Measurements from ENCODE around the gene MT4.

Gene MT4

DNA sequence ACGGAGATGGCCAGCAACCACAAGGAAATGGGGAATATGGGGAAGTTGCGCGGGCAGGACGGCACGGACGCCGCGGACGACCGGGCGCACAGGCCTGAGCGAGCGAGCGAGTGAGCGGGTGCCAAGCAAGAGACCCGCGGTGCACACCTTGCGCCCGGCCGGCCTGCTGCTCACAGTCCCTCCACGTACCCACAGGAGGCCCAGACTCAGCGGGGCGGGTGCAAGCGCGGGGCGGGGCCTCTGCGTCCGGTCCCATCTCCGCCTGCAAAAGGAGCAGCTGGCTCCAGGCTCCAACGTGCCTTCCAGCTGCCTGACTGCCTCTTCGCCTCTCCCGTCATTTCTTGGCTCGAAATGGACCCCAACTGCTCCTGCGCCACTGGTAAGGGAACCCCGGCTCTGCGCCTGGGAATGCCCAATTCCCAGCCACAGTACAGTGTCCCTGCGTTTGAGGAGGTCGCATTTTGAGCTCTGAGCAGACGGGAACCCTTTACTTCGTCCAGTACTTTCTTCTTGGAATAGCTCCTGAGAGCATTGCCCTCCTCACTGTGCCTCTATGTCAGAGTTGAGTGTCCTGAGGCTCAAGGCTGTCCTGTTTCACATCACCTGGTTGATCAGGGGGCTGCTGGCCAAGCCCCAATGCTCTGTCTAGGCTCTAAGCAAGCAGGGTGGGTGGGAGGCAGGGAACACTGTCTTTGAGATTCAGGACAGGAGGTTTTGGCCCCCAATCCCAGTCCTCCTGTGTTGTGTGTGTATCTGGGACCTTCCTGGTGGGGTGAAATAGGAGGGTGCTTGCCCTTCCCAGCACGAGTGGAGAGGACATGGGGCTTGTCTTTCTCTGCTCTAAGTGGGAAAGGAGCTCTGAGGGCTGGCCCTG, 52.6 kb downstream of the MT4 start:
- TF ChIP-seq, protein P1, sequence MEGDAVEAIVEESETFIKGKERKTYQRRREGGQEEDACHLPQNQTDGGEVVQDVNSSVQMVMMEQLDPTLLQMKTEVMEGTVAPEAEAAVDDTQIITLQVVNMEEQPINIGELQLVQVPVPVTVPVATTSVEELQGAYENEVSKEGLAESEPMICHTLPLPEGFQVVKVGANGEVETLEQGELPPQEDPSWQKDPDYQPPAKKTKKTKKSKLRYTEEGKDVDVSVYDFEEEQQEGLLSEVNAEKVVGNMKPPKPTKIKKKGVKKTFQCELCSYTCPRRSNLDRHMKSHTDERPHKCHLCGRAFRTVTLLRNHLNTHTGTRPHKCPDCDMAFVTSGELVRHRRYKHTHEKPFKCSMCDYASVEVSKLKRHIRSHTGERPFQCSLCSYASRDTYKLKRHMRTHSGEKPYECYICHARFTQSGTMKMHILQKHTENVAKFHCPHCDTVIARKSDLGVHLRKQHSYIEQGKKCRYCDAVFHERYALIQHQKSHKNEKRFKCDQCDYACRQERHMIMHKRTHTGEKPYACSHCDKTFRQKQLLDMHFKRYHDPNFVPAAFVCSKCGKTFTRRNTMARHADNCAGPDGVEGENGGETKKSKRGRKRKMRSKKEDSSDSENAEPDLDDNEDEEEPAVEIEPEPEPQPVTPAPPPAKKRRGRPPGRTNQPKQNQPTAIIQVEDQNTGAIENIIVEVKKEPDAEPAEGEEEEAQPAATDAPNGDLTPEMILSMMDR (conservative IDR thresholded peaks at IDR 0.05; ENCODE audit: control insufficient read depth, insufficient read depth, low read depth, low read length) = no peak
- peak; percentile 79 for DNase-seq (ENCODE audit: low read depth)
- peak overlapping the region; percentile 49 for H3K4me3 ChIP-seq (ENCODE audit: control insufficient read depth, low read depth, low read length)

DNA sequence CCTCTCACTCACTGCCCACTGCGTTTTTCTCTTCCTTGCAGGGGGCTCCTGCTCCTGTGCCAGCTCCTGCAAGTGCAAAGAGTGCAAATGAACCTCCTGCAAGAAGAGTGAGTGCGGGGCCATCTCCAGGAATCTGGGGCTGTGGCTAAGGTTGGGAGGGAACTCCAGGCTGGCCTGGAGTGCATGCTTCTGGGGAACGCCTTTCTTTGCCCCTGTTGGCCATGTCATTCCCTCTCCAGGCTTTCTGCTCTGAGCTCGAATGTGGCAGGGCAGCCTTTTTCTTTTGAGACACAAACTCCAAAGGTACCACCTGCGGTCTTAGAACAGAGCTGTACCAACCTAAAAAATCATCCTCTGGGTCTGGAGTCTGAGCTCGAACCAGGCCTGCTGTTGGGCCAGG, 53.3 kb downstream of the MT4 start:
- DNase-seq (ENCODE audit: low read depth) = no peak
- H3K4me3 ChIP-seq (ENCODE audit: control insufficient read depth, low read depth, low read length) = peak overlapping the region; percentile 49
- TF ChIP-seq, protein P1 (conservative IDR thresholded peaks at IDR 0.05; ENCODE audit: control insufficient read depth, insufficient read depth, low read depth, low read length) = no peak
